K562 (cell line): ENCODE data around the gene SH2D4B. TPM values are rescaled to one million over a fixed set of nuclear protein-coding genes. Genes with fewer than 3 reads are reported as not detected.

Source experiments
- ATAC-seq: fragments of 200-7000 bp; cut with Tn5 transposase; 3 replicates; pipeline ENCODE4 v1.9.1; 2020; ENCODE audit warnings: moderate library complexity
- BruUV-seq: library from RNA; stranded (reverse); fragments of 400-500 nt; replicated peaks from 2 replicates; lab custom pipeline; 2021; lab: Mats Ljungman, UMichigan
- CTCF ChIA-PET: fragments of 300-600 bp; formaldehyde crosslinking; extraction: SDS; loops from one replicate; lab custom pipeline; 2021; ENCODE audit warnings: low intra/inter-chr PET ratio; lab: Yijun Ruan, JAX
- POLR2A ChIA-PET: fragments of 300-600, 350-650 bp; sonication (Branson Sonifier 250); formaldehyde crosslinking; extraction: SDS; loops from one replicate; lab custom pipeline; 2021; ENCODE audit warnings: antibody characterized with exemption, inconsistent platforms; lab: Yijun Ruan, JAX
- DNase-seq, 4 experiments: peaks; one replicate each; pipeline versions ENCODE4 v3.0.0 to v3.0.0-alpha.2; 2011 to 2018; ENCODE audit warnings: low spot score in 3 of 4, mixed read lengths in 3 of 4; ENCODE audit errors: extremely low read depth in 1 of 4
- FAIRE-seq: peaks from 2 replicates; lab custom pipeline; 2011; peaks lifted over from hg19 to GRCh38; lab: Jason Lieb, UNC
- H2AFZ ChIP-seq: 2 replicates; pipeline ENCODE4 v1.6.0; 2011; ENCODE audit warnings: low read depth, low read length, control low read depth, inconsistent platforms
- H3K27ac ChIP-seq: fragments of 200-600 bp; 3 replicates; pipeline ENCODE4 v1.8.0; 2011; ENCODE audit warnings: low read depth, mild to moderate bottlenecking, control low read depth, inconsistent platforms, low read length, moderate library complexity, mixed read lengths; ENCODE audit errors: extremely low read depth
- H3K27me3 ChIP-seq, 2 experiments: fragments of 300-600 bp in 1 of 2; 2 replicates in 1 of 2; 3 replicates in 1 of 2; pipeline versions ENCODE4 v1.6.0 to v1.8.0; 2011; ENCODE audit warnings: inconsistent platforms in 2 of 2, low read length in 2 of 2, mild to moderate bottlenecking in 1 of 2, mixed read lengths in 1 of 2, moderate library complexity in 1 of 2; ENCODE audit not compliant: control insufficient read depth in 2 of 2, insufficient read depth in 2 of 2
- H3K36me3 ChIP-seq: fragments of 300-600 bp; 3 replicates; pipeline ENCODE4 v1.8.0; 2011; ENCODE audit warnings: mild to moderate bottlenecking, low read length, inconsistent platforms; ENCODE audit not compliant: control insufficient read depth, insufficient read depth
- H3K4me1 ChIP-seq, 2 experiments: fragments of 200-600 bp in 1 of 2; replicated peaks in 1 of 2; 2 replicates in 1 of 2; 3 replicates in 1 of 2; pipeline versions ENCODE4 v1.5.1 to v1.8.0; 2011; ENCODE audit warnings: inconsistent platforms in 2 of 2, low read length in 2 of 2, mild to moderate bottlenecking in 1 of 2, mixed read lengths in 1 of 2, moderate library complexity in 1 of 2; ENCODE audit not compliant: control insufficient read depth in 2 of 2, insufficient read depth in 2 of 2
- H3K4me2 ChIP-seq: 2 replicates; pipeline ENCODE4 v1.6.1; 2011; ENCODE audit warnings: low read length, control low read depth, inconsistent platforms, mixed read lengths; ENCODE audit not compliant: insufficient read depth
- H3K4me3 ChIP-seq: fragments of 200-600 bp; sonication (generic), shearing (Covaris generic); 2 replicates; pipeline ENCODE4 v1.5.1; 2016; ENCODE audit warnings: control low read depth, inconsistent platforms
- H3K79me2 ChIP-seq: fragments of 200-600 bp; 3 replicates; pipeline ENCODE4 v1.8.0; 2011; ENCODE audit warnings: low read length, inconsistent platforms; ENCODE audit not compliant: control insufficient read depth, insufficient read depth
- H3K9ac ChIP-seq, 2 experiments: 2 replicates each; pipeline versions ENCODE4 v1.6.0 to v1.6.1; 2011; ENCODE audit warnings: low read depth in 2 of 2, low read length in 2 of 2, control low read depth in 1 of 2, inconsistent platforms in 1 of 2, mild to moderate bottlenecking in 1 of 2, mixed read lengths in 1 of 2; ENCODE audit not compliant: insufficient read depth in 1 of 2
- H3K9me1 ChIP-seq: one replicate; pipeline ENCODE4 v1.6.0; 2011; ENCODE audit warnings: inconsistent platforms, mild to moderate bottlenecking, low read length, moderate library complexity; ENCODE audit not compliant: control insufficient read depth, insufficient read depth
- H3K9me3 ChIP-seq: replicated peaks from 2 replicates; pipeline ENCODE4 v1.5.1; 2011; ENCODE audit warnings: low read depth, low read length, inconsistent platforms; ENCODE audit not compliant: control insufficient read depth, insufficient read depth
- H4K20me1 ChIP-seq: replicated peaks from 2 replicates; pipeline ENCODE4 v1.6.1; 2011; ENCODE audit warnings: low read length, inconsistent platforms, mixed read lengths; ENCODE audit not compliant: control insufficient read depth, insufficient read depth
- ARID1B ChIP-seq: fragments of 450-650 bp; IDR thresholded peaks from 2 replicates; pipeline ENCODE4 v1.6.1; 2016; ENCODE audit warnings: antibody characterized with exemption, mild to moderate bottlenecking, inconsistent platforms
- ATF7 ChIP-seq: fragments of 450-650 bp; IDR thresholded peaks from 2 replicates; pipeline ENCODE4 v1.7.1; 2014; ENCODE audit warnings: mild to moderate bottlenecking, moderate library complexity
- BRD4 ChIP-seq: fragments of 200-600 bp; sonication (generic); IDR thresholded peaks from 2 replicates; pipeline ENCODE4 v1.6.1; 2017; ENCODE audit warnings: inconsistent platforms
- ELF1 ChIP-seq: fragments of 200-800 bp; sonication (Bioruptor generic); IDR thresholded peaks from 2 replicates; pipeline ENCODE4 v1.6.1; 2016; ENCODE audit warnings: missing genetic modification characterization, missing compliant biosample characterization
- HDAC6 ChIP-seq: IDR thresholded peaks from 2 replicates; pipeline ENCODE4 v1.6.1; 2012; ENCODE audit warnings: low read depth, mild to moderate bottlenecking, control low read depth, inconsistent platforms, low read length, moderate library complexity
- MBD2 ChIP-seq: sonication (generic); IDR thresholded peaks from 2 replicates; pipeline ENCODE4 v1.6.1; 2016; ENCODE audit warnings: low read depth, borderline replicate concordance
- NFATC3 ChIP-seq: fragments of 450-650 bp; IDR thresholded peaks from 2 replicates; pipeline ENCODE4 v1.6.1; 2017; ENCODE audit warnings: mild to moderate bottlenecking
- NONO ChIP-seq, 2 experiments: fragments of 200-400 bp in 1 of 2; fragments of 450-650 bp in 1 of 2; formaldehyde crosslinking in 1 of 2; IDR thresholded peaks; 2 replicates each; pipeline ENCODE4 v1.6.1; 2017; ENCODE audit warnings: low read depth in 2 of 2, mild to moderate bottlenecking in 2 of 2, moderate library complexity in 2 of 2, low read length in 1 of 2
- POLR2A ChIP-seq: fragments of 450-650 bp; conservative IDR thresholded peaks from 2 replicates; pipeline ENCODE4 v1.6.1; 2016
- POLR2AphosphoS2 ChIP-seq: IDR thresholded peaks from 2 replicates; pipeline ENCODE4 v1.6.1; 2012; ENCODE audit warnings: low read length, improper control_type of control experiment
- SMARCE1 ChIP-seq: fragments of 450-650 bp; IDR thresholded peaks from 2 replicates; pipeline ENCODE4 v1.7.1; 2016; ENCODE audit warnings: mild to moderate bottlenecking
- SUPT5H ChIP-seq: fragments of 450-650 bp; IDR thresholded peaks from 2 replicates; pipeline ENCODE4 v1.6.1; 2016
- ZEB2 ChIP-seq: fragments of 450-650 bp; IDR thresholded peaks from 2 replicates; pipeline ENCODE4 v1.6.1; 2016
- ZFX ChIP-seq: sonication (generic); formaldehyde crosslinking; IDR thresholded peaks from 2 replicates; pipeline ENCODE4 v1.8.0; 2022; ENCODE audit warnings: mild to moderate bottlenecking, missing genetic modification reagents, moderate library complexity
- ZNF133 ChIP-seq: fragments of 250-450 bp; sonication (Bioruptor Pico); IDR thresholded peaks from 2 replicates; pipeline ENCODE4 v1.4.0; 2020; ENCODE audit warnings: mild to moderate bottlenecking
- ZNF146 ChIP-seq: IDR thresholded peaks from one replicate; pipeline ENCODE4 v1.6.1; 2018; ENCODE audit warnings: missing compliant biosample characterization; ENCODE audit not compliant: unreplicated experiment
- ZNF23 ChIP-seq: fragments of 250-450 bp; sonication (Bioruptor Pico); IDR thresholded peaks from 2 replicates; pipeline ENCODE4 v1.4.0; 2020; ENCODE audit warnings: mild to moderate bottlenecking
- ZNF354B ChIP-seq: fragments of 250-450 bp; sonication (Bioruptor Pico); IDR thresholded peaks from 2 replicates; pipeline ENCODE4 v1.4.0; 2020
- WGBS: fragments of 100-300 bp; shearing (Covaris generic); methylation state at CpG from one replicate; pipeline ENCODE4 v1.1.6; 2016; ENCODE audit warnings: low coverage, mixed read lengths; ENCODE audit not compliant: insufficient coverage; ENCODE audit errors: missing lambda C conversion rate; 5-methylcytosine and 5-hydroxymethylcytosine counted together
- in situ Hi-C: fragments of 300-500 bp; cut with MboI; formaldehyde crosslinking; loops from 4 replicates; pipeline ENCODE4 v1.15.0; 2018; ENCODE audit warnings: inconsistent platforms, mixed read lengths
- intact Hi-C: fragments of 100-400 bp; cut with micrococcal nuclease; formaldehyde crosslinking; loops from 2 replicates; pipeline ENCODE4 v1.14.2; 2022
- polyA plus RNA-seq, 8 experiments: library from polyadenylated mRNA; depleted of rRNA in 4 of 8; stranded (reverse) in 5 of 8; unstranded in 3 of 8; fragments of >200 nt; fragmentation: Nextera tagmentation in 2 of 8; fragmentation: Illumina TruSeq in 1 of 8; extraction: Ambion mirVana in 2 of 8; extraction: Trizol in 1 of 8; gene quantifications; 2 replicates each; pipeline versions ENCODE4 v1.2.1 to v1.2.3, GENCODE V29; 2011 to 2014; ENCODE audit warnings: inconsistent platforms in 1 of 8, missing spikeins in 1 of 8
- total RNA-seq, 7 experiments: library from RNA; depleted of rRNA in 6 of 7; stranded (reverse); fragments of >200 nt in 6 of 7; fragmentation: Illumina TruSeq in 2 of 7; extraction: Trizol in 2 of 7; gene quantifications; 2 replicates each; pipeline versions ENCODE4 v1.2.1 to v1.2.3, GENCODE V29; 2011 to 2021; ENCODE audit warnings: low replicate concordance in 1 of 7
- TF ChIP-seq, protein P1 (sequence below): fragments of 450-650 bp; IDR thresholded peaks from 2 replicates; pipeline ENCODE4 v1.6.1; 2017; ENCODE audit warnings: antibody characterized with exemption, mild to moderate bottlenecking
- TF ChIP-seq, protein P2 (sequence below): fragments of 250-450 bp; sonication (Bioruptor Pico); IDR thresholded peaks from 2 replicates; pipeline ENCODE4 v1.4.0; 2020; ENCODE audit warnings: mild to moderate bottlenecking

SH2D4B gene
- total and polyA plus RNA-seq, 9 of the 15 experiments (the other 6 are each of a cell fraction or from before 2014, with no cell fraction given), result 0.03 to 0.14 (median 0.04) TPM; not detected in 4

DNA sequence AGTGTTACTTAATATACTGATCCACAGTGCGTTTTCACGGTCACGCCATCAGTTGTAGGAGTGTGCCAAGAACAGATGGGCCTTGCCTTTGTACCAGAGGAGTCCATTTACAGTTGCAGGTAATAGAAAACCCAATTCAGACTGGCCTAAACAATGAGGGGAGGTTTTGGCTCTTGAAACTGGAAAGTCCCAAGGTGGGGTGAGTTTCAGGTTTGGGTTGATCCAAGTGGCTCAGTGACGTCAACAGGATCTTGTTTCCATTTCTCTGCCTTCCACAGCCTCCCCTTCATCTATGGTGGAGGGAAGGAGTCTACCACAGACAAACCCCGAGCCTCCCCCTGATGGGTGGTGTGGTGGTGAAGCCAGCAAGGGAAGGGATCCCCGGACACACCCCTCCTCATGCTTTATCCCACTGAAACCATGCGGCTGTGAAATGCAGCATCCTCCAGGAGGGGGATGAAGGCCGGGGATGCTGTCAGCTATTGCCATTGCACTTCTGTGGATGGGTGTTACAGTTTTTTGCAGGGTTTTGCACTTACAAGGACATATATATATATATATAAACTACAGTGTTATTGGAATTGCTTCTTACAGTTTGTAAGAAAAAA is 14.8 kb upstream of the SH2D4B start:
- H4K20me1 ChIP-seq, result no peaks in the 10 kb centered on the region; the same call in 1 of the 2 replicates
- peaks cover 0 to 12% of the 10 kb centered on the region in 2 experiments; a peak in 2 of 5 replicates for H3K4me1 ChIP-seq
- no peak for DNase-seq
- H3K79me2 ChIP-seq, result no peaks in the 10 kb centered on the region
- H3K9me1 ChIP-seq, result peaks cover 5% of the 10 kb centered on the region
- no peak overlapping the region for H3K4me2 ChIP-seq
- in situ Hi-C loops, result no loop called here
- H3K27ac ChIP-seq, result no peak overlapping the region
- H3K9ac ChIP-seq, result no peak overlapping the region
- CTCF ChIA-PET, result no interaction called here
- H3K4me3 ChIP-seq, result no peak overlapping the region
- no peak for FAIRE-seq
- H3K36me3 ChIP-seq, result peaks cover 22% of the 10 kb centered on the region; the same call in 1 of the 3 replicates
- POLR2A ChIA-PET, result interaction anchor here (1.1 kb wide), 1 partner anchor 14 kb away, joined by 3 read pairs; no protein-coding TSS in a partner anchor
- 56% methylated on average over 8 of the region's 8 CpGs for WGBS
- ATAC-seq, result peak; percentile 12
- H2AFZ ChIP-seq, result no peak overlapping the region
- H3K27me3 ChIP-seq, result no peaks in the 10 kb centered on the region; a peak in 1 of 5 replicates
- BruUV-seq, result no TSS peak
- no peaks in the 10 kb centered on the region for H3K9me3 ChIP-seq
- intact Hi-C loops, result no loop called here
- TF ChIP-seq ELF1 (tag) (no peak), SMARCE1 (no peak), ATF7 (0 out of 2 replicates have a peak, but pooled peaks have one; percentile 12), POLR2A (peak; percentile 57), POLR2AphosphoS2 (peak; percentile 78; the same call in 1 of the 2 replicates), BRD4 (no peak), SUPT5H (peak; percentile 35; the same call in 1 of the 2 replicates), HDAC6 (no peak), MBD2 (no peak), ZNF354B (CRISPR knock-in tag) (no peak), ZNF146 (CRISPR knock-in tag) (no peak), ZEB2 (no peak), ZNF133 (CRISPR knock-in tag) (no peak), ARID1B (no peak), ZNF23 (CRISPR knock-in tag) (no peak), NFATC3 (no peak), ZFX (CRISPR knock-in tag) (no peak), NONO (IDR thresholded peaks at IDR 0.05; ENCODE audit: low read depth in 2 of 2, low read length in 1 of 2) (no peak)
- TF ChIP-seq, protein P1, sequence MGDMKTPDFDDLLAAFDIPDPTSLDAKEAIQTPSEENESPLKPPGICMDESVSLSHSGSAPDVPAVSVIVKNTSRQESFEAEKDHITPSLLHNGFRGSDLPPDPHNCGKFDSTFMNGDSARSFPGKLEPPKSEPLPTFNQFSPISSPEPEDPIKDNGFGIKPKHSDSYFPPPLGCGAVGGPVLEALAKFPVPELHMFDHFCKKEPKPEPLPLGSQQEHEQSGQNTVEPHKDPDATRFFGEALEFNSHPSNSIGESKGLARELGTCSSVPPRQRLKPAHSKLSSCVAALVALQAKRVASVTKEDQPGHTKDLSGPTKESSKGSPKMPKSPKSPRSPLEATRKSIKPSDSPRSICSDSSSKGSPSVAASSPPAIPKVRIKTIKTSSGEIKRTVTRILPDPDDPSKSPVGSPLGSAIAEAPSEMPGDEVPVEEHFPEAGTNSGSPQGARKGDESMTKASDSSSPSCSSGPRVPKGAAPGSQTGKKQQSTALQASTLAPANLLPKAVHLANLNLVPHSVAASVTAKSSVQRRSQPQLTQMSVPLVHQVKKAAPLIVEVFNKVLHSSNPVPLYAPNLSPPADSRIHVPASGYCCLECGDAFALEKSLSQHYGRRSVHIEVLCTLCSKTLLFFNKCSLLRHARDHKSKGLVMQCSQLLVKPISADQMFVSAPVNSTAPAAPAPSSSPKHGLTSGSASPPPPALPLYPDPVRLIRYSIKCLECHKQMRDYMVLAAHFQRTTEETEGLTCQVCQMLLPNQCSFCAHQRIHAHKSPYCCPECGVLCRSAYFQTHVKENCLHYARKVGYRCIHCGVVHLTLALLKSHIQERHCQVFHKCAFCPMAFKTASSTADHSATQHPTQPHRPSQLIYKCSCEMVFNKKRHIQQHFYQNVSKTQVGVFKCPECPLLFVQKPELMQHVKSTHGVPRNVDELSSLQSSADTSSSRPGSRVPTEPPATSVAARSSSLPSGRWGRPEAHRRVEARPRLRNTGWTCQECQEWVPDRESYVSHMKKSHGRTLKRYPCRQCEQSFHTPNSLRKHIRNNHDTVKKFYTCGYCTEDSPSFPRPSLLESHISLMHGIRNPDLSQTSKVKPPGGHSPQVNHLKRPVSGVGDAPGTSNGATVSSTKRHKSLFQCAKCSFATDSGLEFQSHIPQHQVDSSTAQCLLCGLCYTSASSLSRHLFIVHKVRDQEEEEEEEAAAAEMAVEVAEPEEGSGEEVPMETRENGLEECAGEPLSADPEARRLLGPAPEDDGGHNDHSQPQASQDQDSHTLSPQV, result no peak
- TF ChIP-seq, protein P2, sequence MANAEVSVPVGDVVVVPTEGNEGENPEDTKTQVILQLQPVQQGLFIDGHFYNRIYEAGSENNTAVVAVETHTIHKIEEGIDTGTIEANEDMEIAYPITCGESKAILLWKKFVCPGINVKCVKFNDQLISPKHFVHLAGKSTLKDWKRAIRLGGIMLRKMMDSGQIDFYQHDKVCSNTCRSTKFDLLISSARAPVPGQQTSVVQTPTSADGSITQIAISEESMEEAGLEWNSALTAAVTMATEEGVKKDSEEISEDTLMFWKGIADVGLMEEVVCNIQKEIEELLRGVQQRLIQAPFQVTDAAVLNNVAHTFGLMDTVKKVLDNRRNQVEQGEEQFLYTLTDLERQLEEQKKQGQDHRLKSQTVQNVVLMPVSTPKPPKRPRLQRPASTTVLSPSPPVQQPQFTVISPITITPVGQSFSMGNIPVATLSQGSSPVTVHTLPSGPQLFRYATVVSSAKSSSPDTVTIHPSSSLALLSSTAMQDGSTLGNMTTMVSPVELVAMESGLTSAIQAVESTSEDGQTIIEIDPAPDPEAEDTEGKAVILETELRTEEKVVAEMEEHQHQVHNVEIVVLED (CRISPR knock-in tag), result no peak
